Endothelial cell of umbilical vein (primary cell): ENCODE results near the gene TMPRSS6.

Experiments
- EZH2 ChIP-seq: IDR thresholded peaks from 2 replicates; pipeline ENCODE4 v1.6.1; 2012; ENCODE audit warnings: borderline replicate concordance, low read depth, mild to moderate bottlenecking, moderate library complexity, low read length, inconsistent platforms; ENCODE audit not compliant: severe bottlenecking
- FOS ChIP-seq: IDR thresholded peaks from 2 replicates; pipeline ENCODE4 v1.6.1; 2011; ENCODE audit warnings: mild to moderate bottlenecking, low read length, moderate library complexity, borderline replicate concordance; ENCODE audit not compliant: insufficient read depth
- GATA2 ChIP-seq: IDR thresholded peaks from 2 replicates; pipeline ENCODE4 v1.7.0; 2011; ENCODE audit warnings: low read depth, mild to moderate bottlenecking, moderate library complexity, mixed read lengths, low read length; ENCODE audit not compliant: insufficient read length, insufficient read depth
- MYC ChIP-seq: IDR thresholded peaks from one replicate; pipeline ENCODE4 v1.6.1; 2011; ENCODE audit warnings: mild to moderate bottlenecking, low read depth, low read length
- POLR2A ChIP-seq: IDR thresholded peaks from 2 replicates; pipeline ENCODE4 v1.6.1; 2012; ENCODE audit warnings: low read depth, mild to moderate bottlenecking, control low read depth, low read length
- POLR2AphosphoS5 ChIP-seq: IDR thresholded peaks from 2 replicates; pipeline ENCODE4 v1.6.1; 2012; ENCODE audit warnings: low read depth, mild to moderate bottlenecking, control low read depth, low read length, moderate library complexity; ENCODE audit not compliant: insufficient read depth
- TF ChIP-seq, protein P1 (sequence below), 2 donors: IDR thresholded peaks; 1 replicate in 1 of 2; 2 replicates in 1 of 2; pipeline ENCODE4 v1.5.1; 2011; ENCODE audit warnings: low read length in 2 of 2, mild to moderate bottlenecking in 2 of 2, moderate library complexity in 2 of 2, control low read depth in 1 of 2, inconsistent platforms in 1 of 2, low read depth in 1 of 2; ENCODE audit not compliant: insufficient read depth in 1 of 2; ENCODE audit errors: extremely low read depth in 1 of 2

DNA sequence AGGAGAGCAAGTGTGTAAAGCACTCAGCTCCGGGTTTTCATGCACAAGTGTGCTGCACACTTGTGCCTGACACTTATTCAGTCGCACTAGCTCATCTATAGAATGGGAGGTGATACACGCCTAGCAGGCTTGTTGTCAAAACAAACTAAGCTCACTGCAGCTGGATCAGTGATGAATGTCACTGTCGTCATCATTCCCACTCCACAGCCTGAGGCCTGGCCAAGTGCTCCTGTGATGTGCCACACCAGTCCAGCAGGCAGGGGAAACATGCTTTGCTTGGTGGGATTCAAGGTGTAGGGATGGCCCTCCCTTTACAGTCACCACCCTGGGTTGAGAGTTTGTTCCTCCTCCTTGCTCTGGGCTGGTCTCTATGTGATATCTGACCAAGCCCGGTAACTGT is 83.2 kb downstream of the TMPRSS6 start:
- TF ChIP-seq POLR2AphosphoS5 (no peak), POLR2A (no peak), MYC (no peak), EZH2 (no peak), GATA2 (no peak), FOS (no peak)
- TF ChIP-seq, protein P1, sequence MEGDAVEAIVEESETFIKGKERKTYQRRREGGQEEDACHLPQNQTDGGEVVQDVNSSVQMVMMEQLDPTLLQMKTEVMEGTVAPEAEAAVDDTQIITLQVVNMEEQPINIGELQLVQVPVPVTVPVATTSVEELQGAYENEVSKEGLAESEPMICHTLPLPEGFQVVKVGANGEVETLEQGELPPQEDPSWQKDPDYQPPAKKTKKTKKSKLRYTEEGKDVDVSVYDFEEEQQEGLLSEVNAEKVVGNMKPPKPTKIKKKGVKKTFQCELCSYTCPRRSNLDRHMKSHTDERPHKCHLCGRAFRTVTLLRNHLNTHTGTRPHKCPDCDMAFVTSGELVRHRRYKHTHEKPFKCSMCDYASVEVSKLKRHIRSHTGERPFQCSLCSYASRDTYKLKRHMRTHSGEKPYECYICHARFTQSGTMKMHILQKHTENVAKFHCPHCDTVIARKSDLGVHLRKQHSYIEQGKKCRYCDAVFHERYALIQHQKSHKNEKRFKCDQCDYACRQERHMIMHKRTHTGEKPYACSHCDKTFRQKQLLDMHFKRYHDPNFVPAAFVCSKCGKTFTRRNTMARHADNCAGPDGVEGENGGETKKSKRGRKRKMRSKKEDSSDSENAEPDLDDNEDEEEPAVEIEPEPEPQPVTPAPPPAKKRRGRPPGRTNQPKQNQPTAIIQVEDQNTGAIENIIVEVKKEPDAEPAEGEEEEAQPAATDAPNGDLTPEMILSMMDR (IDR thresholded peaks at IDR 0.05; ENCODE audit: extremely low read depth in 1 of 2, insufficient read depth in 1 of 2, low read depth in 1 of 2, low read length in 2 of 2), result no peak
